SK-N-MC (cell line): ENCODE results near the gene IRF4.

Experiments used
- DNase-seq: peaks from one replicate; pipeline ENCODE4 v3.0.0-alpha.2; 2011; ENCODE audit warnings: low read depth, low spot score
- H3K27ac ChIP-seq: fragments of 200-600 bp; sonication (generic); 2 replicates; pipeline ENCODE4 v1.5.1; 2016; ENCODE audit warnings: mixed run types
- H3K36me3 ChIP-seq: fragments of 200-600 bp; sonication (generic); 2 replicates; pipeline ENCODE4 v1.6.1; 2017; ENCODE audit warnings: antibody characterized with exemption, low read length, mixed read lengths; ENCODE audit not compliant: insufficient read depth
- H3K4me3 ChIP-seq: fragments of 200-600 bp; sonication (generic); 2 replicates; pipeline ENCODE4 v1.5.1; 2016
- H3K9ac ChIP-seq: fragments of 200-600 bp; sonication (generic); 2 replicates; pipeline ENCODE4 v1.8.0; 2017; ENCODE audit warnings: mixed run types, mixed read lengths; ENCODE audit not compliant: insufficient read length
- H3K9me3 ChIP-seq: fragments of 200-600 bp; sonication (generic); 2 replicates; pipeline ENCODE4 v1.6.1; 2017; ENCODE audit warnings: low read depth, mild to moderate bottlenecking, antibody characterized with exemption, low read length, moderate library complexity, mixed read lengths
- EZH2 ChIP-seq: fragments of 200-600 bp; sonication (generic); IDR thresholded peaks from one replicate; pipeline ENCODE4 v1.6.1; 2017; ENCODE audit warnings: antibody characterized with exemption
- FOXP2 ChIP-seq: optimal IDR thresholded peaks from 2 replicates; pipeline ENCODE3; 2011; ENCODE audit warnings: mild to moderate bottlenecking, moderate library complexity; ENCODE audit not compliant: insufficient read depth; ENCODE audit errors: extremely low read length, control extremely low read depth
- POLR2AphosphoS5 ChIP-seq: IDR thresholded peaks from 2 replicates; pipeline ENCODE4 v1.6.1; 2012; ENCODE audit warnings: mild to moderate bottlenecking, low read depth, low read length, borderline replicate concordance

IRF4 gene

GRCh38 chr6:391559-392440 lies at the start of gene IRF4:
Gene IRF4, plus strand, starts transcription at chr6:391752. Its CDS starts 1,401 bp downstream, at chr6:393153.
- Histone ChIP-seq H3K36me3 (no peaks in the 10 kb centered on the region), H3K9ac (no peak within 1 kb of the TSS), H3K9me3 (no peaks in the 10 kb centered on the region), H3K27ac (no peak within 1 kb of the TSS), H3K4me3 (no peak within 1 kb of the TSS)
- DNase-seq, result no peak
- TF ChIP-seq FOXP2 (no peak), EZH2 (peak; percentile 83), POLR2AphosphoS5 (no peak)

- TF ChIP-seq EZH2 (no peak), FOXP2 (no peak), POLR2AphosphoS5 (no peak)
- no peak overlapping the region for H3K4me3 ChIP-seq
- no peak overlapping the region for H3K9ac ChIP-seq
Observed at GRCh38 chr6:341914-342831, 49.4 kb upstream of the IRF4 start.

GRCh38 chr6:342832-343179 lies 48.7 kb upstream of the IRF4 start:
- no peak overlapping the region for H3K9ac ChIP-seq
- DNase-seq, result no peak
- H3K27ac ChIP-seq, result no peak overlapping the region
- no peak overlapping the region for H3K4me3 ChIP-seq
- TF ChIP-seq EZH2 (no peak), POLR2AphosphoS5 (no peak), FOXP2 (no peak)
- no peaks in the 10 kb centered on the region for H3K9me3 ChIP-seq
- H3K36me3 ChIP-seq, result no peaks in the 10 kb centered on the region

More at GRCh38 chr6:341914-342831, 49.4 kb upstream of the IRF4 start:
- H3K27ac ChIP-seq, result no peak overlapping the region
- H3K9me3 ChIP-seq, result no peaks in the 10 kb centered on the region
- H3K36me3 ChIP-seq, result no peaks in the 10 kb centered on the region
- DNase-seq, result no peak

GRCh38 chr6:343226-343935 lies 48.2 kb upstream of the IRF4 start:
- H3K9ac ChIP-seq, result no peak overlapping the region
- H3K27ac ChIP-seq, result no peak overlapping the region
- no peak for DNase-seq
- no peaks in the 10 kb centered on the region for H3K36me3 ChIP-seq
- no peaks in the 10 kb centered on the region for H3K9me3 ChIP-seq
- no peak overlapping the region for H3K4me3 ChIP-seq
- TF ChIP-seq EZH2 (no peak), FOXP2 (no peak), POLR2AphosphoS5 (no peak)

- no peaks in the 10 kb centered on the region for H3K9me3 ChIP-seq
- DNase-seq, result no peak
- H3K4me3 ChIP-seq, result no peak overlapping the region
- H3K27ac ChIP-seq, result no peak overlapping the region
- no peaks in the 10 kb centered on the region for H3K36me3 ChIP-seq
- TF ChIP-seq FOXP2 (no peak), POLR2AphosphoS5 (no peak), EZH2 (no peak)
- no peak overlapping the region for H3K9ac ChIP-seq
Observed at GRCh38 chr6:343960-344815, 47.4 kb upstream of the IRF4 start.

- no peak overlapping the region for H3K9ac ChIP-seq
- DNase-seq, result no peak
- no peaks in the 10 kb centered on the region for H3K36me3 ChIP-seq
- TF ChIP-seq FOXP2, result no peak
- no peak for TF ChIP-seq EZH2
- no peak for TF ChIP-seq POLR2AphosphoS5
- H3K9me3 ChIP-seq, result no peaks in the 10 kb centered on the region
- H3K4me3 ChIP-seq, result no peak overlapping the region
- H3K27ac ChIP-seq, result no peak overlapping the region
Observed at GRCh38 chr6:344816-345340, 46.7 kb upstream of the IRF4 start.

GRCh38 chr6:345747-346385 lies 45.7 kb upstream of the IRF4 start:
- Histone ChIP-seq H3K4me3 (no peak overlapping the region), H3K9ac (no peak overlapping the region), H3K36me3 (no peaks in the 10 kb centered on the region), H3K27ac (no peak overlapping the region), H3K9me3 (no peaks in the 10 kb centered on the region)
- no peak for DNase-seq
- TF ChIP-seq EZH2, result no peak
- no peak for TF ChIP-seq POLR2AphosphoS5
- TF ChIP-seq FOXP2, result no peak
